HG03135 (cell line): ENCODE data around the gene THADA.
A peak's percentile ranks its signal among the peaks of the same experiment; 100 is the strongest.

Experiments
- ATAC-seq: cut with Tn5 transposase; IDR thresholded peaks from one replicate; pipeline ENCODE4 v1.9.1; 2021; ENCODE audit warnings: mild to moderate bottlenecking, moderate library complexity; ENCODE audit not compliant: unreplicated experiment

The THADA gene

GRCh38 chr2:43228756-43229659 is 366.8 kb downstream of the THADA start:
- no peak for ATAC-seq

GRCh38 chr2:43228321-43228751 is 367.5 kb downstream of the THADA start:
- no peak for ATAC-seq

- no peak for ATAC-seq
Measured at GRCh38 chr2:43227830-43228281, 368.0 kb downstream of the THADA start.

DNA sequence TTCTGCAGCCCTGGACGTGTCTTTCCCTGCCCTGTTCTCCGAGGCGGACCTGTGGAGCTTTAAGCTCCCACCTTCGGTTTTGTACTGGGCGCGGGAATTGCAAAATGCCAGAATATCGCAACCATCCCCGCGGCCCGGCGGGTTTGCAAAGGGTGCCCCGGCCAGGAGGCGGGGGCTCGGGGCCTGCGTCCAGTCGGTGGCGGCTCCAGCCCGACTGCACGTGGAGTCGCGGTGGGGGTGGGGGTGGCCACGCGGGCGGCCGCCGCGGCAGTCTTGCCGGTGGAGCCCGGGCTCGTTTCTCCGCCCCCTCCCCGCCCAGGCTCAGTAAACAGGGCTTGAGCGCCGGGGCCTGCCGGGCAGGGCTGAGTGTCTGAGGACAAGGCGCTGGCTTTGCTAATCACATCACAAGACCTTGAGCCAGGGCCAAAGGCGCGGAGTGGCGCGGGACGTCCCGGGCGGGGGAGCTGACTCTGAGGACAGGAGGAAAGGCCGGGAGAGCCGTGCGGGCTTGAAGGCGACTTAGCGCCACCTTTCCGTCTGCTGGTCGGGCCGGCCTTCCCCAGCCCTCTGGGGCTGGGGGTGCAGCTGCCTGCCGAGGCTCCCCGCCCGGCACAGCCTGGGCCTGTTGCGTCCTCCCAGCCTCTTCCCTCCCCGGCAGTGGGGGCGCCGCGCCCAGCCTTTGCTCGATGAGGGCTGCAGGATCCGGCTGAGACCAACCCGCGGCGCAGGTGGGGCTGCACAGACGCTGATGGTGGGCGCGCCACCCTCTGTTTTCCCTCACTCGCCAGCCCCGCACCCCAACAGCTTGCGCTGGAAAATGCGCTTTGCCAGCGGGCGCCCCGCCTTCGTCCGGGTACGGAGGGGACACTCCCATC is 368.6 kb downstream of the THADA start:
- ATAC-seq = peak; percentile 25

DNA sequence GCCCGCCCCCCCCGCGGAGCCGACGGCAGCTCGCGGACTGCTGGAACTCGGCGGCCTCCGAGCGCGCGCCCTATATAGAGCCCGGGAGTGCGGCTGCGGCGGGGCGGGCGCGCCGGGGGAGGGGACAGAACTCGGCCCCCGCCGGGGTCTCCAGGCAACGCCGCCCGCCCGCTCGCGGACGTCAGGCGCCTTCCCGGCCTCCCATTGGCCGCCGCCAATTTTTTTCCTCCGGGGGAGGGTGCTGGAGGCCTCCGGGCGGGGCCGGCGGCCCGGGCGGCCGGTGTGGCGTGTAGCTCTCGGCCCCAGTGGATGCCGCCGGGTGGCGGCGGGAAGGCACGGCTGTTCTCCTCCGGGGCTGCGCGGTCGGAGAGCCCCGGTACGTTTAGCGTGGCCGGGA is 369.3 kb downstream of the THADA start, which contains the start of gene ZFP36L2:
TSS of gene ZFP36L2 (minus strand) at position 49 of the 397 bp plus-strand sequence. CDS start 291 bp downstream, outside the sequence.
- peak; percentile 51 for ATAC-seq

- peak; percentile 25 for ATAC-seq
Measured at GRCh38 chr2:43225788-43226557, 369.9 kb downstream of the THADA start.

DNA sequence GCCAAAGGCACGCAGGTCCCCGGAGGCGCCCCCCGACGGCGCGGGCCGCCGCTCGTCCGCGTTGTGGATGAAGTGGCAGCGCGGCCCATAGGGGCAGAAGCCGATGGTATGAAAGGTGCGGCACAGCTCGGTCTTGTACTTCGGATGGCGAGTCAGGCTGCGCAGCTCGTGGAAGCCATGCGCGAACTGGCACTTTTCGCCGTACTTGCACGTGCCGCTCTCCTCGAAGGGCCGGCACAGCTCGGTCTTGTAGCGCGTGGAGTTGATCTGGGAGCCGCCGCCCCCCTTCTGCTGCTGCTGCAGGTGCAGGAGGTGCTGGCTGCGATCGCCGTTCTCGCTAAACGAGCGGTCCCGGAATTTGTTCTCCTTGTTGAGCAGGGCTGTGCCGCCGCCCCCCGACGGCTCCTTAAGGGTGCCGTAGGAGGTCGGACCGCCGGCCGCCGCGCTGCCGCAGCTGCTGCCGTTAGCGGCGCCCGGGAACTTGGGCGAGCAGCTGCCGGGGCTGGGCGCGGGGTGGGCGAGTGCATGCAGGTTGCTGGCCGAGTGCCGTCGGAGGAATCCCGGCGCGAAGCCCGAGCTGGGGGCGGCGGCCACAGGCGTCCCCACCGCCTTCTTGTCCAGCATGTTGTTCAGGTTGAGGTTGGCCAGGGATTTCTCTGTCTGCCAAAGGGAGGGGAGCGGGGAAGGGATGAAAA is 370.6 kb downstream of the THADA start:
- no peak for ATAC-seq

- ATAC-seq = no peak
Measured at GRCh38 chr2:43224571-43225092, 371.2 kb downstream of the THADA start.

- ATAC-seq = no peak
Measured at GRCh38 chr2:43224131-43224570, 371.7 kb downstream of the THADA start.

- ATAC-seq = no peak
Measured at GRCh38 chr2:43223521-43224001, 372.3 kb downstream of the THADA start.

DNA sequence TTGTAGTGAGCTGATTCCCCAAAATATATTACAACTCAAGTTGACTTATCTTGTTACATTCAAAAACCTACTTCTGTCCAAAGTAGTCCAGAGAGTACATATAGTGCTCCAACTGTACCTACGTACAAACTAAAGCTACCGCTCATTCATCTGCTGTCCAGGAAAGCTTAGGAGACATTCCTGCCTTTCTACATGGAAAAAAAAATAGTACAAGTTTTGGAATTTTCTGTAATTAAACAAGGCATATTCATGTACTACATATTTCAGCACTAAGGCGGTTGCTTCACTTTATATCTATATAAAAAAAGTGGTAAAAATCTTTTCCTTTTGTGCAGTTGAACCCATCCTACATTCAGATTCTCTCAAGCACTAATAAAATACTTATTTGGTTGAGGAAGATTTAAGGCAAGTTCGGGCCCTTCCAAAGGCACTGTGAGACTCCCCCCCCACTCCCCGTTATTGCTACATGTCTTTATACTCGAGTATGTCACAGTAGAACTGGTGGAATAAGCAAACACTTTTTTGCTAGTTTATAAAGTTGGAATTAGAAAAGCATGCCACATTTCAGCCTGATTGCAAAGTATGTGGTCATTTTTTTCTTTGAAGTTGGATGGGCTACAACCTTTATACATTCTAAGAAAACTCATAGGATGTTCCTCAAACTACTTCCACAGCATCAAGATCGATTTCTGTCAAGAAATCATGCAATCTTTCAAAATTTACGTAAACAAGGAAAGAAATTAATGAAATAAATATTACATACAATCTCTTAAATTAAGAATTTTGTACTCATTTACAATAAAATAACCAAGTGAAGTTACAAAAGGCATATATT is 373.1 kb downstream of the THADA start:
- ATAC-seq = no peak

- no peak for ATAC-seq
Measured at GRCh38 chr2:43221763-43222474, 373.9 kb downstream of the THADA start.

DNA sequence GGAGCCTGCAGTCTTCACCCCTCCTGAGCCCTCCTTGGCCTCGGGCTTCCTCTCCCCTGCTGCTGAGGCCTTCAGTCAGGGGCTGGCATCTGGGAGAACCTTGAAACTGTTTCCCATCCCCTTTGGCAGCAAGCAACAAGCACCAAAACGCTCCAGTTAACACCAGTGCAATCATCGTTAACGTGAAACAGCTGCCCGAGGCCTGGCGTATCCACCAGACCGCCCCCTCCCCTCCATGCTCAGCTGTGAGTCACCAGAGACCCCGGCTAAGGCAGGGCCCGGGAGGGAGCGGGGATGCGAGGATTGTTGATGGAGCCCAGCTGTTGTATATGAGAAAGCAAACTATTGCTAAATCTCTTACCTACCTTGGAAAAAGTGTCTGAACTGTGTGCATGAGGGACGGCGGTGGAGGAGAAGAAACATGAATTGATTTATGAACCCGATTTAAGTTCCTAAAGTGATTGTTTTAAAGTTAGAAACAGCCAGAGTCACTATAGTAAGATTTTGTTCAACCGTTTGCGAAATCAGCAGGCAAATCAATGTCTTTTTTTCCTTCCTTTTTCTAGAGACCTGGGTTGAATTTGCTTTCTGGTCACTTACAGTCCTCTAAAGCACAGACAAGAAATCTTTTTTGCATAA is 374.6 kb downstream of the THADA start:
- ATAC-seq = no peak

DNA sequence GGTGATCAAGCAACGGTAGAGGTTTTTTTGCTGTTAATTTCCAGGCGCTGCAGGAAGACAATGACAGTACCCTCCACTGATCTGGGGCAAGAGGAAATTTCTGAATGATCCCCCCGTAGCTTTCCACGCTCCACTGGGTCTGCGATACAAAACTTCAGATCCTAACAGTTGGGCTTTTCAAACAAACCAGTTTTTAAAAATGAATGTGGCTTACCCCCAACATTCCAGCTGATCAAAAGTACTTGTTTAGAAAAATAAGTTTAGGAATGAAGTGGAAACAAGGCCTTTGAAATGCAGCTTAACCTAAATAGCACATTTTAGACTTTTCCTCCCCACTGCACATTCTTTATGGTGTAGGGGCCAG is 375.1 kb downstream of the THADA start:
- no peak for ATAC-seq

DNA sequence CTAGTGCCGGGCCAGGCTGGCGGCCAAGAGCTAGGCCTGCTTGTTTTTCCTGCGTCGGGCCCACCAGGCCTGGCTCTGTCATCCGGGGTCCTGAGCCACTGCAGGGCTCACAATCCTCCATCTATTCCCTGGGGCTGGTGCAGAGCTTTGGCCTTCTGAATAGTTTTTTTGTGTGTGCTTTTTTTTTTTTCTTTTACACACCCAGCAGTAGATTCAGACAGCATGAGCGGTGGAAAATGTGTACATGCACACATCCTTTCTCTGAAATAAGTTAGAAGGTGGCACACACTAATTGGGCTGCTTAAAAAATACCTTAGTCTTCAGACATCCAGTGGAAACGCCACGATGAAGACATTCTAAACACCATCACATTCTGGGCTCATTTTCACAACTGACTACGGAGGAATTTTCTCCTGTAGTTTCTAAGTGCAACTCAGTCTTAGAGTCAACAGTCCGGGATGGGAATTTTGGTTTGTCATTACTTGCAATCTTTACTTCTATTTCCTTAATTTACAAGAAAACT is 375.5 kb downstream of the THADA start:
- ATAC-seq = no peak

GRCh38 chr2:43219383-43220228 is 376.2 kb downstream of the THADA start:
- ATAC-seq = peak; percentile 52
